MM.1S (cell line): ENCODE data around the gene PDX1.

ENCODE experiments used
- DNase-seq: peaks from one replicate; pipeline ENCODE4 v3.0.0-alpha.2; 2015
- H2AFZ ChIP-seq: fragments of 300-600 bp; sonication (generic); 2 replicates; pipeline ENCODE4 v1.6.0; 2016; ENCODE audit warnings: antibody characterized with exemption, low read length
- H3F3A ChIP-seq: fragments of 300-600 bp; sonication (generic); 2 replicates; pipeline ENCODE4 v1.6.1; 2016; ENCODE audit warnings: mild to moderate bottlenecking, antibody characterized with exemption, low read length, moderate library complexity, mixed read lengths; ENCODE audit not compliant: insufficient read depth
- H3K27ac ChIP-seq: fragments of 300-600 bp; sonication (generic); 2 replicates; pipeline ENCODE4 v1.5.1; 2016; ENCODE audit warnings: mild to moderate bottlenecking, low read length
- H3K27me3 ChIP-seq: fragments of 300-600 bp; sonication (generic); replicated peaks from 2 replicates; pipeline ENCODE4 v1.6.0; 2016; ENCODE audit warnings: low read length; ENCODE audit not compliant: insufficient read depth
- H3K36me3 ChIP-seq: fragments of 300-600 bp; sonication (generic); replicated peaks from 2 replicates; pipeline ENCODE4 v1.6.1; 2016; ENCODE audit warnings: mild to moderate bottlenecking, low read length, mixed read lengths; ENCODE audit not compliant: insufficient read depth
- H3K4me1 ChIP-seq: fragments of 300-600 bp; sonication (generic); 2 replicates; pipeline ENCODE4 v1.6.1; 2016; ENCODE audit warnings: low read length, mixed read lengths
- H3K4me2 ChIP-seq: fragments of 300-600 bp; sonication (generic); 2 replicates; pipeline ENCODE4 v1.6.0; 2016; ENCODE audit warnings: low read depth, low read length
- H3K4me3 ChIP-seq: fragments of 300-600 bp; sonication (generic); 2 replicates; pipeline ENCODE4 v1.5.1; 2016; ENCODE audit warnings: low read length, mixed read lengths
- H3K79me2 ChIP-seq: fragments of 300-600 bp; sonication (generic); 2 replicates; pipeline ENCODE4 v1.6.1; 2016; ENCODE audit warnings: mixed run types, low read length, mixed read lengths
- H3K9ac ChIP-seq: fragments of 300-600 bp; sonication (generic); 2 replicates; pipeline ENCODE4 v1.6.1; 2016; ENCODE audit warnings: low read length, mixed read lengths
- H3K9me2 ChIP-seq: fragments of 300-600 bp; sonication (generic); replicated peaks from 2 replicates; pipeline ENCODE4 v1.6.1; 2016; ENCODE audit warnings: mild to moderate bottlenecking, low read length, mixed read lengths; ENCODE audit not compliant: insufficient read depth
- H3K9me3 ChIP-seq: fragments of 300-600 bp; sonication (generic); replicated peaks from 2 replicates; pipeline ENCODE4 v1.6.1; 2016; ENCODE audit warnings: mild to moderate bottlenecking, low read length, mixed read lengths; ENCODE audit not compliant: insufficient read depth
- H4K20me1 ChIP-seq: fragments of 300-600 bp; sonication (generic); 2 replicates; pipeline ENCODE4 v1.6.1; 2016; ENCODE audit warnings: mild to moderate bottlenecking, low read length, moderate library complexity, mixed read lengths; ENCODE audit not compliant: insufficient read depth
- CTCF ChIP-seq: fragments of 300-600 bp; sonication (generic); IDR thresholded peaks from 2 replicates; pipeline ENCODE4 v1.5.1; 2016; ENCODE audit warnings: antibody characterized with exemption, low read length, mixed read lengths
- EZH2 ChIP-seq: fragments of 300-600 bp; sonication (generic); optimal IDR thresholded peaks from 2 replicates; pipeline ENCODE3; 2017; ENCODE audit warnings: low read depth, mild to moderate bottlenecking, antibody characterized with exemption, low read length, mixed read lengths
- EZH2phosphoT487 ChIP-seq: fragments of 300-600 bp; sonication (generic); IDR thresholded peaks from 2 replicates; pipeline ENCODE4 v1.6.1; 2018; ENCODE audit warnings: antibody characterized with exemption, low read length

PDX1 gene

DNA sequence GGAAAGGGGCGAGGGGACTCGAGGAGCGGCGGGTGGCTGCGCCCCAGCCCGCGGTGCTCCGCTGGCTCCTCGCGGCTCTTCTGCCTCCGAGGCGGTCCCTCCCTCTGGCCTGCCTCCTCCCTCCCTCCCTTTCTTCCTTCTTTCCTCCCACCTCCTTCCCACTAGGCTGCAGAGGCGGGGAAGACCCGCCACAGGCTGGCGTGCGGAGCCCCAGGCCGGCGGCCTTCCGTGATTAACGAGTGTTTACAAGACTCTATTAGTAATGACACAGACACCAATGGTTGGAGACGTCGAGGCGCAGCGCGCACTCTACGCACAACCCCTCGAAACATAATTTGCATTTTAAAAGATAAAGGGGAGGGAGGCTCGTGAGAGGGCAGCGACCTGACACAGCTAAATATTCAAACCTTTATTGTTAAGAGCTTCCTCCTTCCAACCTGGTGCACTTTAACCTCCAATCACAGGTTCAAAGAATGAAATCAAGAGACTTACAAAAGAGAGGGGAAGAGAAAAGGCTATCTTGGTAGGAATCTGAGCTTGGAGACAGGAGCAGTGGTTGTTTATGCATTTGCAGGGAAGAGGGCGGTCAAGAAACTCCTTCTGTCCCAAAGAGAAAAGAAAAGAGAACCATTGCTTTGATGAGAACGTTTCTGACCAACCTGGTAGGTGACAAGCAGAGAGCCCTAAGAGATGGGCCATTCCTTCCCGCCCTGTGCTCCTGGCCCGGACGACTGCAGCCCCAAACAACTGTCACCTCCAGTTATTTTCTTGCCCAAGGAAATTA is 49.5 kb downstream of the PDX1 start, which contains the start of gene CDX2:
Gene CDX2 (minus strand): TSS at position 234 of the 784 bp plus-strand sequence. CDS start 309 bp downstream, outside the sequence.
- Histone ChIP-seq H3K27ac (no peak within 1 kb of the TSS), H3K79me2 (no peaks in the 10 kb centered on the region), H3K4me3 (no peak within 1 kb of the TSS), H3K4me2 (no peak within 1 kb of the TSS), H3K9me2 (no peaks in the 10 kb centered on the region), H3F3A (no peaks in the 10 kb centered on the region), H3K4me1 (no peaks in the 10 kb centered on the region), H3K36me3 (no peaks in the 10 kb centered on the region), H3K27me3 (peaks cover 18% of the 10 kb centered on the region), H3K9me3 (no peaks in the 10 kb centered on the region), H4K20me1 (no peaks in the 10 kb centered on the region), H3K9ac (no peak within 1 kb of the TSS), H2AFZ (no peak within 1 kb of the TSS)
- DNase-seq, result no peak
- TF ChIP-seq EZH2phosphoT487 (no peak), CTCF (no peak), EZH2 (no peak)

GRCh38 chr13:27969866-27970229 is 50.0 kb downstream of the PDX1 start:
- Histone ChIP-seq H3K4me1 (no peaks in the 10 kb centered on the region), H3K36me3 (no peaks in the 10 kb centered on the region), H3K27me3 (peaks cover 18% of the 10 kb centered on the region), H2AFZ (no peak overlapping the region), H3K79me2 (no peaks in the 10 kb centered on the region), H3K9me3 (no peaks in the 10 kb centered on the region), H3K4me3 (no peak overlapping the region), H3K9ac (no peak overlapping the region), H3K27ac (no peak overlapping the region), H3F3A (no peaks in the 10 kb centered on the region), H4K20me1 (no peaks in the 10 kb centered on the region), H3K4me2 (no peak overlapping the region), H3K9me2 (no peaks in the 10 kb centered on the region)
- no peak for DNase-seq
- TF ChIP-seq EZH2phosphoT487 (no peak), EZH2 (no peak), CTCF (no peak)

DNA sequence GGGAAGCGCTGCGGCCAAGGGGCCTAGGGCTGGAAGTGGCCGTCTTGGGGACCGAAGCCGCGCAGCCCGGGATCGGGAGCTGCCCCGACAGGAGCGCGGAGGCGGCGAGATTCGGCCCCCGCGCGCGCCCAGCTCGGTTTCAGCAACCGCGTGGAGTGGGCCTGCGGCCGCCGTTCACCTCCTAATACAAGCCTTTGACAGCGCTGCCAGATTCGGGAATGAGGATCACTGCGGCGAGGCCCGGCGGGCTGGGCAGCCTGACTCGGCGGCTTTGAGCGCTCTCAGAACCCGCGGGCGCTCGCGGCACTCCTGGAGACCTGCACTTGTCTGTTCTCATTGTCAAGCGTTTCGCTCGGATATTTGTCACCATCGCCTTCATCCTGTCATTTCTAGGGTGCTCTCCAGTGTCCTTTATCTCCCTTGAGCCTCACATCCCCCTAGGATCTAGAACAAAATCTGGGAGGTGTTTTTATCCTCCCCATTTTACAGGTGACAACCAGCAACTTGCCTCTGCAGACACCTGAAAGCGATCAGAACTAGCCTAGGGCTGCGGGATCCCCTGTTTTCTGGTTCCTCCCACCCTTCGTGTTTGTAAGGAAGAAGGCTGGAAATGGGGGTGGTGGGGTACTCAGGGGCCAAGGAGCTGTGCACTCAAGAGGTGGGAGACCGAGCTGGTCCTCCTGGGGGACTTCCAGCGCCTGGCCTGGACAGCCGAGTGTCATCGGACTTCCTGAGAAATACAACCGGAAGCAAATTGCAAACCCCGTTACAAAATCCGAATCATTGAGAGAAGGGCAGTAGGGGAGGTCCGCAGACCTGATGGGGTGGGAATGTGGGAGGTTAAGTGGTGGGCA is 50.8 kb downstream of the PDX1 start:
- no peaks in the 10 kb centered on the region for H3K9me3 ChIP-seq
- H3K4me2 ChIP-seq, result no peak overlapping the region
- no peaks in the 10 kb centered on the region for H3F3A ChIP-seq
- H3K9ac ChIP-seq, result no peak overlapping the region
- H3K27ac ChIP-seq, result no peak overlapping the region
- no peak for DNase-seq
- H3K27me3 ChIP-seq, result peaks cover 18% of the 10 kb centered on the region
- TF ChIP-seq CTCF (no peak), EZH2phosphoT487 (no peak), EZH2 (no peak)
- H4K20me1 ChIP-seq, result no peaks in the 10 kb centered on the region
- no peak overlapping the region for H3K4me3 ChIP-seq
- no peaks in the 10 kb centered on the region for H3K9me2 ChIP-seq
- H3K79me2 ChIP-seq, result no peaks in the 10 kb centered on the region
- H3K4me1 ChIP-seq, result no peaks in the 10 kb centered on the region
- H3K36me3 ChIP-seq, result no peaks in the 10 kb centered on the region
- H2AFZ ChIP-seq, result no peak overlapping the region
